Right lobe of liver (tissue), 6 donors: ENCODE data around the gene ALDH8A1. TPM values are rescaled to one million over a fixed set of nuclear protein-coding genes. Genes with fewer than 3 reads are reported as not detected.

ENCODE experiments used
- ATAC-seq, 4 donors: fragments of 200-7000 bp; cut with Tn5 transposase; one replicate each; pipeline ENCODE4 v1.9.1; 2020; ENCODE audit warnings: mild to moderate bottlenecking in 4 of 4, moderate library complexity in 4 of 4
- DNase-seq, 3 donors: peaks; one replicate each; pipeline ENCODE4 v3.0.0-alpha.2; 2020
- H3K27ac ChIP-seq, 3 donors: fragments of 200-600 bp; one replicate each; pipeline ENCODE4 v1.8.0; 2022
- H3K27me3 ChIP-seq, 2 donors: fragments of 200-600 bp; one replicate each; pipeline ENCODE4 v1.8.0; 2022
- H3K36me3 ChIP-seq, 4 donors: fragments of 200-600 bp; sonication (generic) in 1 of 4; one replicate each; pipeline versions ENCODE4 v1.5.1 to v1.8.0; 2017 to 2022; ENCODE audit warnings: control low read depth in 1 of 4
- H3K4me1 ChIP-seq, 4 donors: fragments of 200-600 bp; sonication (generic) in 1 of 4; one replicate each; pipeline versions ENCODE4 v1.5.1 to v1.8.0; 2017 to 2022; ENCODE audit warnings: control low read depth in 1 of 4
- H3K4me3 ChIP-seq, 3 donors: fragments of 200-600 bp; one replicate each; pipeline ENCODE4 v1.8.0; 2022
- H3K9me3 ChIP-seq, 4 donors: fragments of 200-600 bp; sonication (generic) in 1 of 4; one replicate each; pipeline versions ENCODE4 v1.5.1 to v1.8.0; 2017 to 2022; ENCODE audit warnings: control low read depth in 1 of 4
- CTCF ChIP-seq, 4 donors: fragments of 200-600 bp in 3 of 4; fragments of 450-650 bp in 1 of 4; IDR thresholded peaks; one replicate each; pipeline versions ENCODE4 v1.5.1 to v1.8.0; 2016 to 2022; ENCODE audit warnings: antibody characterized with exemption in 4 of 4, mild to moderate bottlenecking in 2 of 4
- POLR2A ChIP-seq: fragments of 450-650 bp; IDR thresholded peaks from one replicate; pipeline ENCODE4 v1.6.1; 2017; ENCODE audit warnings: antibody characterized with exemption, mild to moderate bottlenecking
- WGBS: methylation state at CpG from one replicate; pipeline ENCODE4 v1.1.6; 2018; ENCODE audit warnings: low coverage, low lambda C conversion rate; ENCODE audit not compliant: insufficient coverage; ENCODE audit errors: missing lambda C conversion rate; 5-methylcytosine and 5-hydroxymethylcytosine counted together
- intact Hi-C, 2 donors: fragments of 100-400 bp; cut with DNase I; formaldehyde crosslinking; loops; one replicate each; pipeline versions ENCODE4 v1.11.2 to v1.14.1; 2022
- total RNA-seq, 6 experiments: library from RNA; depleted of rRNA in 2 of 6; stranded (reverse); fragments of >200 nt in 2 of 6; fragmentation: NEBNext Ultra II Directional in 3 of 6; extraction: Animal tissue kit (Norgen Biotek cat#: 25700) in 3 of 6; gene quantifications; one replicate each; pipeline versions ENCODE4 v1.1.0 to v1.2.4, GENCODE V29; 2016 to 2023
- donor health status: DM: no; HTN: yes; CAD: no.
- donor health status: DM: no; HTN: no; CAD: no.
- donor health status: DM: no; HTN: no; CAD: no.
- donor health status: DM: no; HTN: yes; CAD: no.
- donor health status: DM: no; HTN: yes; CAD: no.

ALDH8A1 gene
- total RNA-seq, 6 experiments from 2014 or later, result 91.4 to 175 (median 166) TPM

DNA sequence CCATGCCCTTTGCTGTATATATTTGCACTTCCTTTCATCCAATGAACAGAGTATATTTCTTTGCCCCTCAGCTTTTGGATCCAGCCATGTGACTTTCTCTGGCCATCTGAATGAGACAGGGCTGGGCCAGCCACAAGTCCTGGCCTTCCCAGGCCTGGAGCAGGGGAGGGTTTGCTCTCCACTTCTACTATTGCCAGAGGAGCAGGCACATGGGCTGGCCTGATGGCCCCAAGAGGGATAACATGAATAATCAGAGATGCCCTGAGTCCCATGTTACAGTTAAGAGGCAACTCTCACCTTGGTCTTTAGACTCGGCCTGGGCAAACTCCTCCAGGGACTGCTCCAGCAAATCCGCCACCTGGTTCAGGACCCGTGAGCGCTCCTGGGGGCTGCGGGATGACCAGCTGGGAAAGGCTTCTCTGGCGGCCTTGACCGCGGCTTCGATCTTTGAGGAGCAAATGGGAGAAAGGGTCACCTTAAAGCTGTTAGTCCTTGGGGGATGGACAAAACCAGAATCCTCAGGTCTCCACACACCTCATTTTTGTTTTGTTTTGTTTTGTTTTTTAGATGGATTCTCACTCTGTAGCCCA, 6.3 kb downstream of the ALDH8A1 start:
- TF ChIP-seq POLR2A (no peak), CTCF (IDR thresholded peaks at IDR 0.05) (no peak)
- Histone ChIP-seq H3K4me1 (peaks cover 0 to 23% (median 8%) of the 10 kb centered on the region in 4 donors), H3K27me3 (no peaks in the 10 kb centered on the region), H3K9me3 (no peaks in the 10 kb centered on the region), H3K4me3 (no peak overlapping the region), H3K27ac (peak overlapping the region in 2 of 3 donors; percentile 13 to 47), H3K36me3 (peaks cover 0 to 50% (median 16%) of the 10 kb centered on the region in 4 donors)
- peak in 3 of 4 donors; percentile 14 to 31 (median 16) for ATAC-seq
- no peak for DNase-seq
- intact Hi-C loops, result no loop called here
- WGBS, result 66% methylated on average over 4 of the region's 9 CpGs

GRCh38 chr6:134938896-134939295, 11.0 kb downstream of the ALDH8A1 start:
- Histone ChIP-seq H3K36me3 (peaks cover 0 to 76% (median 23%) of the 10 kb centered on the region in 4 donors), H3K27me3 (no peaks in the 10 kb centered on the region), H3K9me3 (no peaks in the 10 kb centered on the region), H3K4me3 (no peak overlapping the region), H3K4me1 (peaks cover 0 to 19% (median 7%) of the 10 kb centered on the region in 4 donors), H3K27ac (peak overlapping the region in 1 of 3 donors; percentile 20)
- ATAC-seq (no peak), DNase-seq (no peak)
- WGBS, result 40% methylated on average over 5 of the region's 5 CpGs
- TF ChIP-seq POLR2A (no peak), CTCF (IDR thresholded peaks at IDR 0.05) (no peak)
- intact Hi-C loops, result no loop called here

- peaks cover 0 to 64% (median 23%) of the 10 kb centered on the region in 4 donors for H3K36me3 ChIP-seq
- peaks cover 0 to 34% (median 11%) of the 10 kb centered on the region in 4 donors for H3K4me1 ChIP-seq
- H3K9me3 ChIP-seq, result no peaks in the 10 kb centered on the region
- H3K27me3 ChIP-seq, result no peaks in the 10 kb centered on the region
- ATAC-seq (no peak), DNase-seq (no peak)
- intact Hi-C loops, result no loop called here
- no peak for TF ChIP-seq CTCF (IDR thresholded peaks at IDR 0.05)
- TF ChIP-seq POLR2A, result no peak
- 73% methylated on average over 5 of the region's 5 CpGs for WGBS
- peak overlapping the region in 1 of 3 donors; percentile 25 for H3K27ac ChIP-seq
- H3K4me3 ChIP-seq, result no peak overlapping the region
Measured at GRCh38 chr6:134937426-134937825, 12.5 kb downstream of the ALDH8A1 start.

- H3K4me3 ChIP-seq, result no peak overlapping the region
- no peaks in the 10 kb centered on the region for H3K27me3 ChIP-seq
- peaks cover 0 to 39% (median 14%) of the 10 kb centered on the region in 4 donors for H3K4me1 ChIP-seq
- H3K27ac ChIP-seq, result no peak overlapping the region
- DNase-seq (no peak), ATAC-seq (no peak)
- intact Hi-C loops, result no loop called here
- 78% methylated on average over 5 of the region's 5 CpGs for WGBS
- no peaks in the 10 kb centered on the region for H3K9me3 ChIP-seq
- peaks cover 0 to 62% (median 21%) of the 10 kb centered on the region in 4 donors for H3K36me3 ChIP-seq
- no peak for TF ChIP-seq POLR2A
- no peak for TF ChIP-seq CTCF (IDR thresholded peaks at IDR 0.05)
Measured at GRCh38 chr6:134936931-134937330, 13.0 kb downstream of the ALDH8A1 start.
